NB4 (cell line): ENCODE measurements around the gene ZNF391.

Experiments used
- DNase-seq: peaks from one replicate; pipeline ENCODE4 v3.0.0; 2010; ENCODE audit warnings: low read depth
- H3K4me3 ChIP-seq: one replicate; pipeline ENCODE4 v1.5.1; 2011; ENCODE audit warnings: mild to moderate bottlenecking, low read depth, low read length, moderate library complexity
- MYC ChIP-seq: IDR thresholded peaks from 2 replicates; pipeline ENCODE4 v1.6.1; 2011; ENCODE audit warnings: low read depth, low read length
- POLR2A ChIP-seq: IDR thresholded peaks from 2 replicates; pipeline ENCODE4 v1.6.1; 2011; ENCODE audit warnings: mild to moderate bottlenecking; ENCODE audit not compliant: insufficient read length; ENCODE audit errors: extremely low read depth
- TF ChIP-seq, protein P1 (sequence below): IDR thresholded peaks from one replicate; pipeline ENCODE4 v1.5.1; 2012; ENCODE audit warnings: low read depth, low read length
- TF ChIP-seq, protein P2 (sequence below): IDR thresholded peaks from 2 replicates; pipeline ENCODE4 v1.6.1; 2011; ENCODE audit warnings: low read depth, low read length

Gene ZNF391

DNA sequence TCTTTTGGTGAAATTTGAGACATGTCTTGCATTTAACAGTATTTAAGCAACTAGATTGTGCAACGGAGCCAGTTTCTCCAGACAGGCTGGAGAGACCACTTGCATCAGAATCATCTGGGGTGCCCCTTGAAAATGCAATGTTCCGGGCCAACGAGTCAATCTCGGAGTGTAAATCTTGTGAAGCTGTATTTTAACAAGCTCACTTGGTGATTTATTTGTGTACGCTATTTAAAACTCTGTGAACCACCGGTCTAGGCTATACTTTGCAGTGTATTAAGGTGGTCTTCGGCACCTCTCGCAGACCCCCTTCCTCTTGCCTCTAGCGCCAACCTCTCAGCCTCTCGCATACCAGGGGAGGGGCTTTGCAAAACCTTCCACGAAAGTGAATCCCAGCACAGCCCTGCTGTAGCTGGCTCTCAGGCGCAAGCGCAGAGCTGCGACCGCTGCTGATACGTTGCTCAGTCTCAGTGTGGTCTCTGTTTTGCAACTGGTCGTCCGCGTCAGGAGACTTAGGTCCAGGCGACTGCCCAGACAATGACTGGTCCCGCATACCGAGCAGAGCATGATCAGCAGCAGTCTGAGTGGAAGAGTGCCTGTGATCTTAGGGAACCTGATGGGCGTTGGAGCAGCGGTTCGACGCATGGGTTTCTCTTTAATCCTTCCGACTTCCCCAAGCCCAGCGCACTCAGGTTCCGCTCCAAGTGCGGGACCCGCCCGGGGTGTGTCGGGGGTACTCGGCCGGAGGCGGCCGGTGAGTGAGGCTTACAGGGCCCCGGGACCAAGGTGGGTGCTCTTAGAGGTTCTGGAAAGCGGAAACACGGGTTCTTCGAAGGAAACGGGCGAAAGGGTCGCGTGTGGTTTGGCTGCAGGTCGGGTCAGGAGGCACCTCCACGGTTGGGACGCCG lies at the start of gene ZNF391:
Gene ZNF391 (plus strand): TSS at position 467 of the 905 bp plus-strand sequence. CDS start 11,612 bp downstream, outside the sequence.
- peak; percentile 96 for DNase-seq
- peak within 1 kb of the TSS; percentile 94 for H3K4me3 ChIP-seq
- TF ChIP-seq, protein P1, sequence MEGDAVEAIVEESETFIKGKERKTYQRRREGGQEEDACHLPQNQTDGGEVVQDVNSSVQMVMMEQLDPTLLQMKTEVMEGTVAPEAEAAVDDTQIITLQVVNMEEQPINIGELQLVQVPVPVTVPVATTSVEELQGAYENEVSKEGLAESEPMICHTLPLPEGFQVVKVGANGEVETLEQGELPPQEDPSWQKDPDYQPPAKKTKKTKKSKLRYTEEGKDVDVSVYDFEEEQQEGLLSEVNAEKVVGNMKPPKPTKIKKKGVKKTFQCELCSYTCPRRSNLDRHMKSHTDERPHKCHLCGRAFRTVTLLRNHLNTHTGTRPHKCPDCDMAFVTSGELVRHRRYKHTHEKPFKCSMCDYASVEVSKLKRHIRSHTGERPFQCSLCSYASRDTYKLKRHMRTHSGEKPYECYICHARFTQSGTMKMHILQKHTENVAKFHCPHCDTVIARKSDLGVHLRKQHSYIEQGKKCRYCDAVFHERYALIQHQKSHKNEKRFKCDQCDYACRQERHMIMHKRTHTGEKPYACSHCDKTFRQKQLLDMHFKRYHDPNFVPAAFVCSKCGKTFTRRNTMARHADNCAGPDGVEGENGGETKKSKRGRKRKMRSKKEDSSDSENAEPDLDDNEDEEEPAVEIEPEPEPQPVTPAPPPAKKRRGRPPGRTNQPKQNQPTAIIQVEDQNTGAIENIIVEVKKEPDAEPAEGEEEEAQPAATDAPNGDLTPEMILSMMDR: no peak
- TF ChIP-seq, protein P2, sequence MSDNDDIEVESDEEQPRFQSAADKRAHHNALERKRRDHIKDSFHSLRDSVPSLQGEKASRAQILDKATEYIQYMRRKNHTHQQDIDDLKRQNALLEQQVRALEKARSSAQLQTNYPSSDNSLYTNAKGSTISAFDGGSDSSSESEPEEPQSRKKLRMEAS: peak; percentile 77
- peak; percentile 75 for TF ChIP-seq POLR2A
- peak; percentile 85 for TF ChIP-seq MYC

DNA sequence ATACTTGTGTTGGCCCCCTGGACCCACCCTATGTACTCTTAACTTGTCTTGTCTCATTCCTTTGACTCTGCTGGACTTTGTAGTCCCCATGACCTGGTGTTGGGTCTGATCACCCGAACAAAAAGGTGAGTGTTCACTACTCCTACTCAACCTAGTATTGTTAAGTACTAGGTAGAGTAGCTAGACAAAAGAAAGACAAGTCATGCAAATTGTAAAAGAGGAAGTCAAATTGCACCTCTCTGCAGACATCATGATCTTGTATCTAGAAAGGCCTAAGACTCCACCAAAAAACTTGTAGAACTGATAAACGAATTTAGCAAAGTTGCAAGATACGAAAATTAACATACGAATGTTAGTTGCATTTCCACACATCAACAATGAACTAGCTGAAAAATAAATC lies 35.7 kb upstream of the ZNF391 start:
- DNase-seq: peak; percentile 9
- H3K4me3 ChIP-seq: no peak overlapping the region
- no peak for TF ChIP-seq MYC
- TF ChIP-seq, protein P2: no peak

DNA sequence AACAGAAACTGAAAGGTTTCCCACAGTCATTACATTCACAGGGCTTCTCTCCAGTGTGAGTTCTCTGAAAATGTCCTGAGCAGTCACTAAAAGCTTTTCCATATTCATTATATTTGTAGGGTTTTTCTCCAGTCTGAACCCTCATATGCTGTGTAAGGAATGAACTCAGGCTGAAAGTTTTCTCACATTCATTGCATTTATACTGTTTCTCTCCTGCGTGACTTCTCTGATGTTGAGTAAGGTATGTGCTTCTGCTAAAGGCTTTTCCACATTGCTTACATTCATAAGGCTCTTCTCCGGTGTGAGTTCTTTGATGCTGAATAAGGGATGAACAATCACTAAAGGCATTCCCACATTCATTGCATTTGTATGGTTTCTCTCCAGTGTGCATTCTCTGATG lies 29.8 kb upstream of the ZNF391 start:
- H3K4me3 ChIP-seq: no peak overlapping the region
- TF ChIP-seq, protein P1: no peak
- TF ChIP-seq POLR2A (no peak), MYC (no peak)
- TF ChIP-seq, protein P2: no peak
- no peak for DNase-seq

DNA sequence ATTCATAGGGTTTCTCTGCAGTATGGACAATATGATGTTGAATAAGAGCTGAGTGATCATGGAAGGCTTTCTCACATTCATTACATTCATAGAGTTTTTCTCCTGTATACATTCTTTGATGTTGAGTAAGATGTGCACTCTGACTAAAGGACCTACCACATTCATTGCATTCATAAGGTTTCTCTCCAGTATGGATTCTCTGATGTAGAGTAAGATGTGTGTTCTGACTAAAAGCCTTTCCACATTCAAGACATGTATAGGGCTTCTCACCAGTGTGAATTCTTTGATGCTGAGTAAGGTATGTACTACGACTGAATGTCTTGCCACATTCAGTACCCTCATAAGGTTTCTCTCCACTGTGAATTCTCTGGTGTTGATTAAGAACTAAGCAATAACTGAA lies 29.3 kb upstream of the ZNF391 start:
- H3K4me3 ChIP-seq: no peak overlapping the region
- no peak for TF ChIP-seq MYC
- no peak for TF ChIP-seq POLR2A
- TF ChIP-seq, protein P1: no peak
- TF ChIP-seq, protein P2: no peak
- DNase-seq: no peak

DNA sequence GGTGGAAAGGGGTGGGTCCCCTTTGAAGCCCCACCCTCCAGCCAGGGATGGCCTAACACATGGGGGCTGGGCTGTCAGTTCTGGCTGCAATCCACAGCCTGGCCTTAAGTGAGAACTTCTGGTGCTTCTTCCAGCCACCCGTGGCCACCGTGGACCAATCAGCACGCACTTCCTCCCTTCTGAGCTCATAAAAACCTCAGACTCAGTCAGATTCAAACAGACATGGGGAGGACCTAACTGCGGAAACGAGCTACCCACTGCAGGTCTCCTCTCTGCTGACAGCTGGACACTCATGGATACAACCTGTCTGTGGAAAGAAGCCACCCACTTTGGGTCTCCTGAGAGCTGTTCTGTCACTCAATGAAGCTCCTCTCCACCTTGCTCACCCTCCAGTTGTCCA lies 20.4 kb upstream of the ZNF391 start:
- no peak for TF ChIP-seq POLR2A
- no peak overlapping the region for H3K4me3 ChIP-seq
- DNase-seq: no peak

DNA sequence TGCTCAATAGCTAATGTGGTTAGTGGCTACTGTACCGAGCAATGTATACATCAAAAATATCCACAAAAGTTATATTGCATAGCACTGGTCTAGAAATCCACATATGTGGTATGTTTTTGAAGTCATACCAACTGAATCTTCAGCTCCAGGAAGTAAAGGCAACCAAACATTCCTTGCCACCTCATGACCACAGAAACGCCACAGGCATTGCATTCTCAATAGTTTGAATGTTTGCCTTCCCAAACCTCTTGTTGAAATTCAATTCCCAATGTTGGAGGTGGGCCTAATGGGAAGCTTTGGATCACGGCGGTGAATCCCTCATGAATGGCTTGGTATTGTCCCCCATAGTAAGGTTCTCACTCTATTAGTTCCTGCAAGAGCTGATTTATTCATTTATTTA lies 18.2 kb upstream of the ZNF391 start:
- DNase-seq: no peak
- TF ChIP-seq MYC: no peak
- TF ChIP-seq, protein P1: no peak
- TF ChIP-seq POLR2A: no peak
- TF ChIP-seq, protein P2: no peak
- H3K4me3 ChIP-seq: no peak overlapping the region
